Stimulated activated naive CD4-positive, alpha-beta T cell (primary cell): ENCODE data around the gene ZP2.
"Not testable (repeated sequence)": the region's sequence is repeated elsewhere in the genome, so short reads cannot be mapped to it uniquely, and the experiment has no call there.

Source experiments
- DNase-seq, 6 experiments: peaks; one replicate each; lab custom pipeline; 2025; lab: John Stamatoyannopoulos, UW

Gene ZP2

DNA sequence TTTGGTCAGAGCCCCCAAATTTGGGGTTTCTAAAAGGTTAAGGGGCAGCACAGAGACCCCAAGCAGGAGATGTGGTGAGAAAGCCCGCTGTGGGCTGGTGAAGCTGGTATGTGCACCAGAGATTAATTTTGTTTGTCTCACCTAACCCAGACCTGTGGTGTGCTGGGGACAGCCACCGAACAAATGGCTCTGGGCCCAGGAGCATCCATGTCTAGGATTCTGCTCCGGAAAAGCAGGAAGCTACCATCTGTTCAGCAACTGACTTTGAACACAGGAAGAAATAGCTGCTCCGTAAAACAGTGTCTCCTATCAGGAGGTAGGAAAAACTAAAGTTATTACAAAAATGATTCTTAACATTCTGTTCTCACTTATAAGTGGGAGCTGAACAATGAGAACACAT is 2.7 kb upstream of the ZP2 start:
- DNase-seq = no peak

DNA sequence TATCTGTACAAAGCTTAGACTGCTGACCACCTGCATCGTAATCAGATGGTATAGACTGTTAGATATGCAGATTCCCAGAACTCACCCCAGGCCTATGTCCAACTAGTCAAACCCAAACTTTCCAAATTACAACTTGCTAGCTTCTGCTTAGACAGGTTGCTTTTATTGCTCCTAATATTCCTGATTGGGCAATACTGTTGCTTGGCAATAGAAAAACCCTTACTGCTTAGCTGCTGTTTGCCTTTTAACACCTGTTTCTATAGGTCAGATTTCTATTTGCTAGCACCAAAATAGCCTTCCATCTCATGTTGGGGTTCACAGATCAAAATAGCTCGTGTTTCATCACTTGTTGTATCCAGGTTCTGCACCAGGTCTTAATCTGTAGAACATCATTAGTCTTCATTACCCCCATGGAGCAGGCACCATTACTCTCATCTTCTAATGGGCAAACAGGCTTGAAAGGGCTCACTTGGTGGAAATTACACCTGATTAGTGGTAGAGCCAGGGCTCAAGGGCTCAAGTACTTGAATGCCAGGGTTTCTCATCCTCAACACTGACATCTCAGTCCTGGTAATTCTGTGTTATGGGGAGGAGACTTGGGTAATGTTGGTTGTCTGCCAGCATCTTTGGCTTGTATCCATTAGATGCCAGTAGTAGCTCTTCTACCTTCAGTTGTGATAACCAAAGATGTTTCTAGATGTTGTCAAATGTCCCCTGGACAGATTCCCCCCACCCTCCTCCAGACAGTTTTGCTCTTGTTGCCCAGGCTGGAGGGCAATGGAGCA is 2.7 kb downstream of the ZP2 start:
- no peak for DNase-seq

DNA sequence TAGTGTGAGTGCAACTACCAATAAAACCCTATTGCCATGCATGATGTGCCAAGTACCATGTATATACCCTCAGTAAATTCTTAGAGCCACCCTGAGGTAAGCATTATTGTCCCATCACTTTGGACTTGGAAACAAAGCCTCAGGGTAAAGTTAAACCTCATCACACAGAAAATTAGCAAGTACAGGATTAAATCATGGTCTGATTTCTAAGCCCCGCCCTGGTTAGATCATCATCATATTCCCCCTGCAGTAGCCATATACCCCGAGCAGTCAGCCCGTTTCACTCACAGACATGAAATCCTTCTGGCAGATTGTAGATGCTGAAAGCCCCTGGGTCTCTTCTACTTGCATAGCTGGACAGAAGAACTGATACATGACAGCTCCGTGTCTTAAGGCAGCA is 4.8 kb downstream of the ZP2 start:
- DNase-seq = no peak

DNA sequence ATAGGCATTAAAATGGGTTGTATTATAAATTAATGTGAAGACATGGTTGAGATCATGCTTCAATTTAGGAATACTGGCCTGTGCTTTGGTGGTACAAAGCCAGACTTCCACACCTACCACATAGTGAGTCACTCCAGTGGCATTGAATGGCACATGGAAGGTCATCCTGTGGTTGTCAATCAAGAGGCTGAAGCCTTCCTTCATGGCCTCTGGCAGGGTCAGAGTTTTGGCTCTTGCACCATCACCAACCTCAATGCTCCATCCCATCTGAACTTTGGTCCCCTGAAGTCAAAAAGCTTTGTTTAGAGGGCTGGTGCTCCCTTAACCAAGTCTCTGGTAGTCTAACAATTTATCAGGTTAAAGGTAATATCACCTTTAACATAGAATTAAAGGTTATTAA is 6.1 kb downstream of the ZP2 start:
- DNase-seq = no peak

DNA sequence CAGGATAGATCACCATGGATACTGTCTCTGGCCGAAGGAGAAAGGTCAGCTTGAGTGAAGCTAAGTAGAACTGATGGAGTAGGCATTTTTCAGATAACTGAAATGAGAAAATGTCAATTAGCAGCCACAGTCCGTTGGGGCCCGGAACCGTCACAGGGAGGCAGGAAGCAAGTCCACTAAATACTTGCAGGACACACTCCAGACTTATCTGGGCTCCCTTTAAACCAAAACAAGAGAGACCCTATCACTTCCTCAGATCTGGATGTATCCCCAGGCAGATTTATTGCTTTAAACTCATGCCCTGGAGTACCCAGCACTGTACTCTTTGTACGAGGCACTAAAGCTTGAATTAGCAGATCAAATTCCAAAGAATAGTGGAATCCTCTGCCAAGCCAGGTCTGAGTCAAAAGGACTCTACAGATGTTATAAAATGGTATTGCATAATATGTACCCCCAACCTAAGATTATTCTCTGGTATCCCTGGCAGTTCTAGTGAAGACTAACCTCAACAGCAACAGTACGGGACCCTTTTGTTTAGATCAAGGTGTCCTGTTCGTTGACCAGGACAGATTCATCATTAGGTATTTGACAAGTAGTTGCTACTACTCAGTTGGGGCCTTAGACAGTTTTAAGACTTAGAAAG is 8.1 kb downstream of the ZP2 start:
- DNase-seq = no peak

DNA sequence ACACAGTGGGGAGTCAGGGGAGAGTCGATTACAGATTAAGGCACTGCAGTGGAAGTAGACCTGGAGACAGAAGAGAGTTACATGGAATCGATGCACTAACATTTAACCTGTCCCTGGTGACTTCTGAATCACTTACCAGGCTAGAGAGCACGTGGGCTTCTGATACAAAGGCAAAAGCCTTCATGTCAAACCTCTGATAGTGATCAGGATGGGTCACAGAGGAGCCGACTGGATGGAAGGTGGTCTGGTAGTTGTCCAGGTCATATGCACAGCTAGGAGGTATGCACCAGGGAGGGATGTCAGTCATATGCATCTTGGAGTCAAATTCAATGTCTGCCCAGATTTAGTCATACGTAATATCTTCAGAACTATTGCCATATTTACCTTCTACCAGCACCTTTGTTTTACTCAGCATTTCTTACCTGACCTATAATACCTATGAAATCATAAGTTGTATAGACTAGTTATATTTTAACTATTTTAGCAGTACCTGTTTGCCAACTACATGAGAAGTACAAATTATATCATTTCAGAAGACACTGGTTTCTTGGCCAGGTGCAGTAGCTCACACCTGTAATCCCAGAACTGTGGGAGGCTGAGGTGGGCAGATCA is 11.7 kb downstream of the ZP2 start:
- DNase-seq = no peak

DNA sequence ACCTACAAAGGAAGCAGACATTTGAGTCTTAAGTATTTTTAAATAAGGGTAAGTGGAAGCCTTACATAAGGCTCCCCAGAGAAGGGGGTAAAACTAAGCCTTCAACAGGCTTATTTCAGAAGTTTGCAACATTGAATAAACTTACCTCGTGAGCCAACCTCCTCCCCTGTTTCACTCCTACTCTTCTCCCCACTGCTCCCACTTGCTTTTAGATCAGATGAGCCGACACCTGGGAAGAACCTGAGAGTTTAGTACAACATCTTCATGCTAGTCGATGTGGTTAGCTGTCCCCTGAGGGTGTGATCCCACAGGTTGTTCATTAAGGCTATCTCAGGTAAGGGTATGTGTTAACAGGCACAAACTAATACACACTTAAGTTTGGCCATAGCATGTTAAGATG is 13.8 kb downstream of the ZP2 start:
- DNase-seq = no peak

DNA sequence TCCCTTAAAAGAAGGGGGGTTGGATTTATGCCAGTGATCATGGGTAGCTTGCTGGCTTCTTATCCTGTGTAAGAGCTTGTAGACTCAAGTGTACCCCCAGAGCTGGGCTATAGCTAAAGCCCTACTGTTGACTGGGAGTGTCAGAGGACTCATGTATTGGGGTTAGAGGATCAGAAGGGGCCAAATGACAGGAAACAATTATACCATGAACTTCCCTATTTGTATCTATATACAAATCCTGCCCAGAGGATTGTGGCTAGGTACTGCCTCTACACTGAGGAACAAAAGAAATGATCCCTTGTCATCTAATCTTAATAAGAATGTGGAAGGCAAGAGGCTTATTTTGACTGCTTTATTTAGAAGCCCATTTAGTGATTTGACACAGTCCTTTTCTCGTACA is 14.3 kb downstream of the ZP2 start:
- DNase-seq = no peak

DNA sequence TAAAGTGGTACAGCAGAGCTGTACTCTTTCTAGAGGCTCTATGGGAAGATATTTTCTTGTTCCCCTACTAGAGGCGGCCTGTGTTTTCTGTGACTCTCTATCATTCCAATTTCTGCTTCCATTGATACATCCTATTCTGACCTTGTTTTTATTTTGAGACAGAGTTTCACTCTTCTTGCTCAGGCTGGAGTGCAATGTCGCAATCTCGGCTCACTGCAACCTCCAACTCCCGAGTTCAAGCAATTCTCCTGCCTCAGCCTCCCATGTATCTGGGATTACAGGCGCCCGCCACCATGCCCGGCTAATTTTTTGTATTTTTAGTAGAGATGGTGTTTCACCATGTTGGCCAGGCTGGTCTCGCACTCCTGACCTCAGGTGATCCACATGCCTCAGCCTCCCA is 16.0 kb downstream of the ZP2 start:
- not testable (repeated sequence) for DNase-seq

DNA sequence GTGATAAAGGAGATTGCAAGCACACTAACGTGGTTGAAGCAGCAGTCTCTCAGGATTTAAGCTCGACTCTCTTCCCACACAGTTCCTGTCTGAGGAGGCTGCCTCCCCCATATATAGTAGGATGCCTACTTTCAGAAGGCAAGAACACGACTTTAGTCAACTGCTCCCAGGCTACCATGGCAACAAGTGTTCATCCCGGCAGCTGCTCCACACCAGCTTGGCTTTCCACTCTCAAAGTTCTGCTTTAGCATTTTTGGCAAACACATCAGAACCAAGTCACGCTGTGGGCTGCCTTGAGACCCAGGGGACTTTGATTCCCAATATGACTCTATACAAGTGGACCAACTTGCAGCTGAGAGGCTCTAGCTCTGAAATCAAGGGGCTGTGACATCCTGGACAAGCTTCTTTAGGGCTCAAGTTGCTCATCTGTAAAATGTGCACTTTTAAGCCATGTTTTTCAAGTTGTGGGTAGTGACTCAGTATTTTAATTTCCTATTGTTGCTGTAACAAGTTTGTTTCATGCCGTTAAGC is 16.5 kb downstream of the ZP2 start:
- no peak for DNase-seq

DNA sequence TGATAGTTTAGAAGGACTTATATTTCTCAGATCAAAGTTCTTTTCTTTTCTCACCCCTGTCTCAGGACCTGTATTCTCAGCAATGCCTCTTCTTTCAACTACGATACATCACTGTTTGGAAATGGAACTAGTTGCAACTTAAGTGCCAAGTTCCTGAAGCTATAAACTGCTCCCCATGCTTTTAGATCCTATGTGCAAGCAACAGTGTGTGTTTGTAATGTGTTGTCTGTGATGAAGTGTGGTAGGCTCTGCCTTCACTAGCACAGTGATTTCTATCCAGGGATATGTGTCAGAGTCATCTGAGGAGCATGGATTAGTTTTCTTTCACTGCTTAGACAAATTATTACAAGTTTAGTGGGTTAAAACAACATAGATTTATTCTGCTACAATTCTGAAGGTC is 18.4 kb downstream of the ZP2 start:
- DNase-seq = no peak

DNA sequence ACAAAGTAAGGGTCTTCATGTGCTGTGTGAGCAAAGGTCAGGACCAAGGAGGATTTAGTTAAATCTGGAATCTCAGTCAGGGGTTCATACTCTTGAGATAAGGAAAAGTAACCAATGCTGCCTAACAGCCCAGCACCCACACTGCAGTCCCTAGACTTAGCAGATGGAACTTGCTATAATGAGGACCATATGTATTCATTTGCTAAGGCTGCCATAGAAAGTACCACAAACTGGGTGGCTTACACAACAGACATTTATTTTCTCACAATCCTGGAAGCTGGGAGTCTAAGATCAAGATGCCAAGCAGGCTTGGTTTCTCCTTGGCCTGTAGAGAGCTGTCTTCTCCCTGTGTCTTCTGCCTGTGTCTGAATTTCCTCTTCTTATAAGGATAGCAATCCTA is 20.8 kb downstream of the ZP2 start:
- DNase-seq = no peak

DNA sequence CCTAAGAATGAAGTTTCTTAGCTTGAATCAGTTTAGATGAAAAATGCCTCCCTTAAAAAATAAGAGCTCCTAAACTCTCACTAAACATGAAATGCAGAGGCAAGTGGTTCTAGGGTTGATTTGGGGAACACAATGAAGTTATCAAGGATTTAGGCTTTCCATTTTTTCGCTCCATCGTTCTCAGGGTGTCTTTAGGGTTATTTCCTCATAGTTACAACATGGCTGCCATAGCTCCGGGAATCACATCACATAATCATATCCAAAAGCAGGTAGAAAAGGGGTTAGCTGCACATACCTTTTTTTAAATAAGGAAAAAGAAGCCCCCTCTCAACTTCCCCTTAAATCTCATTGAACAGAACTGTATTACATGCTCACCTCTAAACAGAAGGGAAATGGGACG is 21.4 kb downstream of the ZP2 start:
- no peak for DNase-seq

DNA sequence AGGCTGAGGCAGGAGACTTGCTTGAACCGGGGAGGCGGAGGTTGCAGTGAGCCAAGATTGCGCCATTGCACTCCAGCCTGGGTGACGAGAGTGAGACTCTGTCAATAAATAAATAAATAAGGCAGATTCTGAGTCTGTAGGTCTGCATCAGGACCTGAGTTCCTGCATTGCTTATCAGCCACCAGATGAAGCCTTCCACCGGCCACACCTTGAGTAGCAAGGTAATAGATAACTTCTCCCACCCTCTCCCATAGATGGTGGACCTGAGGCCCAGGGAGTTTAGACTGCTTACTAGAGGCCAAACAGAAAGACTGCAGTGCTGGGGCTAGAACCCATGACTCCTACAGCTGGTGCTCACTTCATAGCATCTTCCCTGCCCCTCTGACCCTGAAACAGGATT is 22.1 kb downstream of the ZP2 start:
- no peak for DNase-seq

DNA sequence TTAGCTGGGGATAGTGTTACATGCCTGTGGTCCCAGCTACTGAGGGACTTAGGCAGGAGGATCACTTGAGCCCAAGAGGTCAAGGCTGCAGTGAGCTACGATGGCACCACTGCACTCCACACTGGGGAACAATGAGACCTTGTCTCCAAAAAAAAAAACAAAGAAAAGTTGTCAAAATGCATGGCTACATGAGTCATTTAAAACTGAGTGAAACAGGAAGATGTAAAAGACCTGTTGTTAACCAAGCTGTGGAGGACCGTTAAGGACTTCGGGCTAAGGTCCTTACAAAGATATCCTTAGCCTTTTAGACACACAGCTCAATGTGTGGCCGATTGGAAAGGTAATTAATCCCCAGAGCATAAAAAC is 25.1 kb downstream of the ZP2 start:
- DNase-seq = no peak

DNA sequence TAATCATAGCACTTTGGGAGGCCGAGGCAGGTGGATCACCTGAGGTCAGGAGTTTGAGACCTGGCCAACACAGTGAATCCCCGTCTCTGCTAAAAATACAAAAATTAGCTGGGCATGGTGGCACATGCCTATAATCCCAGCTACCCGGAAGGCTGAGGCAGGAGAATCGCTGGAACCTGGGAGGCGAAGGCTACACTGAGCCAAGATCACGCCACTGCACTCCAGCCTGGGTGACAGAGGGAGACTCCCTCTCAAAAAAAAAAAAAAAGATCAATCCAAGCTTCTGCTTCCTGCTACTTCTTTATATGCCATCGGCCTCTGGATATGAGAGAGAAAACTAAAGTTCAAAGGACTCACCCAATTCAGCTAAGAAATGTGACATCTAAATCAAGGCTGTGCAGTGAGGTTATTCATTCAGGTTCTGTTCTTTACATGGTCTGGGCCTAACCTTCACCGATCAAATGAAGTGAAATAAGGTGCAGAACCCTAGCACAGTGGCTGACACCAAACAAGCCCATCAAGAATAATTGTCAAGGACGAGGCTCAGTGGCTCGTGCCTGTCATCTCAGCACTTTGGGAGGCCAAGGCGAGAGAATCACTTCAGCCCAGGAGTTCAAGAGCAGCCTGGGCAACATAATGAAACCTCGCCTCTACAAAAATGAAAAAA is 25.6 kb downstream of the ZP2 start:
- DNase-seq = no peak

DNA sequence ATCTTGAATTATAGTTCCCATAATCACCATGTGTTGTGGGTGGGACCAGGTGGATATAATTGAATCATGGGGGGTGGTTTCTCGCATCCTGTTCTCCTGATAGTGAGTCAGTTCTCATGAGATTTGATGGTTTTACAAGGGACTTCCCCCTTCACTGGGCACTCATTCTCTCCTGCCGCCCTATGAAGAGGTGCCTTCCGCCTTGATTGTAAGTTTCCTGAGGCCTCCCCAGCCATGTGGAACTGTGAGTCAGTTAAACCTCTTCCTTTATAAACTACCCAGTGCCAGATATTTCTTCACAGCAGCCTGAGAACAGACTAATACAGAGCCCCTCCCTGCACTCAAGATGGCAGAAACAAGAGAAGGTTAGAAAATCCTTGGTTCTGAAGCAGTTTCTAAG is 26.5 kb downstream of the ZP2 start:
- no peak for DNase-seq

DNA sequence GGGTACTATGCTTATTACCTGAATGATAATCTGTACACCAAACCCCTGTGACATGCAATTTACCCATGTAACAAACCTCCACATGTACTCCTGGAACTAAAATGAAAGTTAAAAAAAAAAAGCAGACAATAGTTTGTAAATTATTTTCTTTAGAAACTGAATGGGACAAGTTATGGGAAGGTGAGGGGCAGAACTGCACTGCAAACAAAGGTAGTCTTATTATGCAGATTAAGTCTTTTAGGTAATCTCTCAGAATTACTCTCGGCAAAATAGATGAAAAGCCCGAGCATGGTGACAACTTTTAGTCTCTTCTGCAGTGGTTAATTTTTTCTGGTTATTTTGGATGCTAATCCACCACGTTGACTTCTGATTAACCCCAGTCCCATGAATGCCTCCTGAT is 27.4 kb downstream of the ZP2 start:
- DNase-seq = no peak

DNA sequence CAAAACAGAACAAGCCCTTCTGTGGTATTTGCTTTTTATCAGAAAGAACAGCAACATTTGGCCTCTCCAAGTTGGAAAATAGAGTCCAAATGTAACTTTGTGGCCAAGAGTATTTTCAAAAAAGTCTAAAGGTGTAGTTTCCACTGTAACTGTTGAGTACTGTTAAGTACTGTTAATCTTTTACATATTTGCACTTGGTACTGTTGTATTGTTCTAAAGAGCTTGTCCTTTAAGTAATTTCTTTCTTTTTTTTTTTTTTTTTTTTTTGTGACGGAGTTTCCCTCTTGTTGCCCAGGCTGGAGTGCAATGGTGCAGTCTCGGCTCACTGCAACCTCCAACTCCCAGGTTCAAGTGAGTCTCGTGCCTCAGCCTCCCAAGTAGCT is 31.4 kb downstream of the ZP2 start:
- no peak for DNase-seq

DNA sequence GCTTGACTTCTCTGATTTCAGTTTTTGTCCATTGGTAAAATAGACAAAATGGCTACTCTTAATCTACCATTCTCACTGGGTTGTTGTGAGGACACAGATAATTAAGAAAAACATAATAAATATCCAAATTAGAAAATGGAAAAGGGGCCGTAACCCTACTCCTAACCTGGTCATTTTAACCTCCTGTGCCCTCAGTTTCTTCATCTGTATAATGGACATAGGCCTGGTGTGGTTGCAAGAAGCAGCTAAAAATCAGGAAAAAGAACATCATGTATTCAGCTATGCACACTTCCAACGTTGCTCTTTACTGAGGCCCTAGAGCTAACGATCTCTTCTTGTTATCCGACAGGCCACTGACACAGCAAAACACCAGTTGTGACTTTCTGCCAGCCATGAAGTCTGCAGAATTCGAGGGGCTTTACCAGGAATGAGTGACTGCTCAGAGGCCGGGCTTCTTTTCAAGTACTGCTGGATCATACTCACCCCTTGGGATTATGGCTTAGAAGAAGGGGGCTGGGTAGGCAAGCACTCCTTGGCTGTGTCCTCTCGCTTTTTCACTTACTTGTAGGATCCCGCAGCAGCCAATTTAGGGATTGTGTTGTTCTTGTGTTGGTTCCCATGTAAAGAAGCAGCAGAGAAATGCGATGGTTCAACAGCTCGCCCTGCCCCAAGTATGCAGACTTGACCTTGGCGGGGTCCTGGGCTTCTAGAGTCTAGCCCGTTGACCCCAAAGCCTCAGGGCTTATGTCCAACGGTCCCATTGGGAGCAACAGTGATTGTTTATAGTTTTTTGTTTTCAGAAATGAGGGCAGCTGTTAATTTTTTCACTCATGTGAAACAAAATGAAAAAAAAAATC is 32.0 kb downstream of the ZP2 start:
- DNase-seq = no peak

DNA sequence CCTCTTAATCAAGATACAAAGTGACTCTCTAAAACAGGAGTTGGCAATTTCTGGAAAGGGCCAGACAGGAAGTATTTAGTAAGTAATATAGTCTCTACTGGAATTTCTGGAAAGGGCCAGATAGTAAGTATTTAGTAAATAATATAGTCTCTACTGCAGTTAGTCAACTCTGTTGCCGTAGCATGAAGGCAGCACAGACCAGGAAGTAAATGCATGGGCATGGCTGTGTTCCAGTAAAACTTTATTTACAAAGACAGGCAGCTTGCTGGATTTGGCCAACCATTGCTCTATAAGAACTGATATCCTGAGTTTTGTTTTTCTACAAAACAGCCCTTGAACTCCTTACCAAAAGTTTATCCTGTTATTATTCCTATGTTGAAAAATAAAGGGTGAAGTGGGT is 36.0 kb downstream of the ZP2 start:
- no peak for DNase-seq

DNA sequence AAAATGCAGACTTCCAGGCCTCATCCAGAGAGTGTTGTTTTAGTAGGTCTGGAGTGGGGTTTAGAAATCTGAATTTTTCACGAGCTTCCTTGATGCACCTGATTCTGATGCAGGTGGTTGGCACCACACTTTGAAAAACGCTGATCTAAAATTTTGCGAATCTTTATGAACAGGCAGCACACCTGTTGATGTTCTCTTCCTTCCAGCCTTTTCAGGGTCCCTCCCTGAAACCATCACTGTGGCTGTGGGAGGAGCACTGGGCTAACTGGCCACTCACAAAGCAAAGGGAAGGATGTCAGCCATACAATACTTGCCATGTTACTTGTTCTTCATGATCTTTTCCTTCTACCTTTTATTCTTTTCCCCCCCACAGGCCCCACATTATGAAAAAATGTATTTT is 38.7 kb downstream of the ZP2 start:
- DNase-seq = no peak
